OCI-LY7 (cell line): Measurements from ENCODE around the gene SHOC2. TPM values are rescaled to one million over a fixed set of nuclear protein-coding genes. Genes with fewer than 3 reads are reported as not detected.

ENCODE experiments used
- BruUV-seq: library from RNA; stranded (reverse); fragments of 400-500 nt; replicated peaks from 2 replicates; lab custom pipeline; 2021; lab: Mats Ljungman, UMichigan
- CTCF ChIA-PET: fragments of 300-600 bp; sonication (Branson Sonifier 250); formaldehyde crosslinking; loops from one replicate; lab custom pipeline; 2022; ENCODE audit warnings: antibody characterized with exemption; ENCODE audit not compliant: unreplicated experiment; lab: Charles Lee
- POLR2A ChIA-PET: fragments of 300-600 bp; sonication (Branson Sonifier 250); formaldehyde crosslinking; loops from one replicate; lab custom pipeline; 2022; ENCODE audit warnings: antibody characterized with exemption; lab: Charles Lee
- DNase-seq: peaks from one replicate; pipeline ENCODE4 v3.0.0-alpha.2; 2015; ENCODE audit warnings: low spot score
- H2AFZ ChIP-seq: fragments of 200-600 bp; sonication (generic), shearing (Covaris generic); 2 replicates; pipeline ENCODE4 v1.6.1; 2014; ENCODE audit warnings: mild to moderate bottlenecking, antibody characterized with exemption, low read length, moderate library complexity
- H3K27ac ChIP-seq: fragments of 200-600 bp; sonication (generic); 2 replicates; pipeline ENCODE4 v1.5.1; 2014; ENCODE audit warnings: mixed run types, low read depth, mild to moderate bottlenecking, moderate library complexity, low read length, inconsistent platforms; ENCODE audit not compliant: poor library complexity, severe bottlenecking
- H3K36me3 ChIP-seq: fragments of 200-600 bp; sonication (generic); 2 replicates; pipeline ENCODE4 v1.6.1; 2014; ENCODE audit warnings: mild to moderate bottlenecking, antibody characterized with exemption, low read length, moderate library complexity, mixed read lengths; ENCODE audit not compliant: insufficient read depth
- H3K4me1 ChIP-seq: fragments of 200-600 bp; sonication (generic); 2 replicates; pipeline ENCODE4 v1.5.1; 2014; ENCODE audit warnings: mild to moderate bottlenecking, low read length; ENCODE audit not compliant: insufficient read depth, poor library complexity, severe bottlenecking
- H3K4me2 ChIP-seq: fragments of 200-600 bp; sonication (generic); 2 replicates; pipeline ENCODE4 v1.6.1; 2014; ENCODE audit warnings: mild to moderate bottlenecking, low read length
- H3K4me3 ChIP-seq: fragments of 200-600 bp; sonication (generic); 2 replicates; pipeline ENCODE4 v1.5.1; 2014; ENCODE audit warnings: mild to moderate bottlenecking, low read depth, low read length; ENCODE audit not compliant: poor library complexity, severe bottlenecking
- H3K79me2 ChIP-seq: fragments of 200-600 bp; sonication (generic); 2 replicates; pipeline ENCODE4 v1.6.1; 2016; ENCODE audit warnings: low read depth, mild to moderate bottlenecking, low read length, moderate library complexity, mixed read lengths; ENCODE audit not compliant: insufficient read depth
- H3K9me2 ChIP-seq: fragments of 200-600 bp; sonication (generic); 2 replicates; pipeline ENCODE4 v1.6.1; 2016; ENCODE audit warnings: mild to moderate bottlenecking, low read length, mixed read lengths; ENCODE audit not compliant: insufficient read depth
- H3K9me3 ChIP-seq: fragments of 200-600 bp; sonication (generic); 2 replicates; pipeline ENCODE4 v1.6.1; 2014; ENCODE audit warnings: mild to moderate bottlenecking, mixed run types, low read length, mixed read lengths
- H4K20me1 ChIP-seq: fragments of 200-600 bp; sonication (generic); 2 replicates; pipeline ENCODE4 v1.6.1; 2014; ENCODE audit warnings: mild to moderate bottlenecking, antibody characterized with exemption, low read length, moderate library complexity, mixed read lengths; ENCODE audit not compliant: insufficient read depth
- EZH2phosphoT487 ChIP-seq: fragments of 200-600 bp; sonication (generic); IDR thresholded peaks from 2 replicates; pipeline ENCODE4 v1.6.1; 2018; ENCODE audit warnings: low read depth, borderline replicate concordance, mild to moderate bottlenecking, mixed run types, antibody characterized with exemption, low read length, moderate library complexity, mixed read lengths
- intact Hi-C: fragments of 100-400 bp; cut with micrococcal nuclease; formaldehyde crosslinking; loops from one replicate; pipeline ENCODE4 v1.10.0; 2022; ENCODE audit not compliant: unreplicated experiment
- total RNA-seq, 2 experiments: library from RNA; depleted of rRNA in 1 of 2; stranded (reverse); fragments of >200 nt in 1 of 2; shearing (Covaris generic) in 1 of 2; gene quantifications; 2 replicates each; pipeline ENCODE4 v1.2.3, GENCODE V29; 2014 to 2022
- TF ChIP-seq, protein P1 (sequence below): fragments of 200-600 bp; sonication (generic); conservative IDR thresholded peaks from 2 replicates; pipeline ENCODE4 v1.5.1; 2014; ENCODE audit warnings: mild to moderate bottlenecking, antibody characterized with exemption, low read length, moderate library complexity, mixed read lengths

Gene SHOC2
- total RNA-seq, 2 experiments from 2014 or later, result 54.1 to 92.2 TPM

DNA sequence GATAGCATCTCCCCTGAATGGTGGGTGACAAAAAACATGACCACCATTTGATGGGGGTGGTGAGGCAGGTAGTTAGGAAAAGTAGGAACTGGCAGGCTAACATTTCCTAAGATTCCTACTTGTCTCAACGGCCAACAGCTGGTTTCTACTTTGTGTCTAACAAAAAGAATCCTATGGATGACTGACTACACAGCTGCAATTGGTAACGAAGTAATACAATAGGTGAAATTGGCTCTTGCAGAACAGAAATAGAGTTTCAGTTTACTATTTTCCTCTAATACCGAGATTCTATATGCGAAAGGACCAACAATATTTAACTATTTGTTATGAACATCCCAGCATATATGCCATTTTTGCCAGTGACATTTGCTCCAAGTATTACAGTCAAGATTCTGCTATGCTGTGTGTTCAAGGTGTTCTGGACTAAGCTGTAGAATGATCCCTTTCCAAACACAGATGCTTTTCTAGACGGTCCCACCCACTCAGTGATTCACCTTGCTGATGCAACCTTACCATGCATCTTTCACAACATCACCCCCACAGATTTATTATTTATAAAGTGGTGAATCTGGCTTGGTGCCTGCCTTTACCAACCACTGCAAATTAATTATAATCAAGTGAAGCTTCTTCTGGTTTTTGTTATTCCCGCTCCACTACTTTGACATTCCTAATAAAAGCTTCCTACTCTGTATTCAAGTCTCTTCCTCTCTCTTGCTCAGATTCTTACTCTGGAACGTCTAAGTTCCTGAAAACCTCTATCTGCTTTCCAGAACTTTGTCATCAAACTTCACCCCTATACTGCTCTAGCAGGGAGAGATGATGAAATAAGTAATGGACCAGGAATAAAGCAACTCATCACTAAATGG lies 17.2 kb upstream of the SHOC2 start:
- Histone ChIP-seq H3K9me2 (no peaks in the 10 kb centered on the region), H3K9me3 (no peaks in the 10 kb centered on the region), H3K79me2 (no peaks in the 10 kb centered on the region), H2AFZ (no peak overlapping the region), H4K20me1 (no peaks in the 10 kb centered on the region), H3K4me2 (no peak overlapping the region), H3K4me1 (peaks cover 7% of the 10 kb centered on the region), H3K36me3 (peaks cover 59% of the 10 kb centered on the region), H3K4me3 (no peak overlapping the region), H3K27ac (no peak overlapping the region)
- DNase-seq, result no peak
- TF ChIP-seq EZH2phosphoT487, result no peak
- TF ChIP-seq, protein P1, sequence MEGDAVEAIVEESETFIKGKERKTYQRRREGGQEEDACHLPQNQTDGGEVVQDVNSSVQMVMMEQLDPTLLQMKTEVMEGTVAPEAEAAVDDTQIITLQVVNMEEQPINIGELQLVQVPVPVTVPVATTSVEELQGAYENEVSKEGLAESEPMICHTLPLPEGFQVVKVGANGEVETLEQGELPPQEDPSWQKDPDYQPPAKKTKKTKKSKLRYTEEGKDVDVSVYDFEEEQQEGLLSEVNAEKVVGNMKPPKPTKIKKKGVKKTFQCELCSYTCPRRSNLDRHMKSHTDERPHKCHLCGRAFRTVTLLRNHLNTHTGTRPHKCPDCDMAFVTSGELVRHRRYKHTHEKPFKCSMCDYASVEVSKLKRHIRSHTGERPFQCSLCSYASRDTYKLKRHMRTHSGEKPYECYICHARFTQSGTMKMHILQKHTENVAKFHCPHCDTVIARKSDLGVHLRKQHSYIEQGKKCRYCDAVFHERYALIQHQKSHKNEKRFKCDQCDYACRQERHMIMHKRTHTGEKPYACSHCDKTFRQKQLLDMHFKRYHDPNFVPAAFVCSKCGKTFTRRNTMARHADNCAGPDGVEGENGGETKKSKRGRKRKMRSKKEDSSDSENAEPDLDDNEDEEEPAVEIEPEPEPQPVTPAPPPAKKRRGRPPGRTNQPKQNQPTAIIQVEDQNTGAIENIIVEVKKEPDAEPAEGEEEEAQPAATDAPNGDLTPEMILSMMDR, result no peak
- intact Hi-C loops, result no loop called here
- no TSS peak for BruUV-seq
- POLR2A ChIA-PET, result interaction anchor here (0.6 to 1.8 kb wide), 7 partner anchors 9 to 142 kb away, joined by 3 to 16 read pairs (median 3); no protein-coding TSS in a partner anchor
- CTCF ChIA-PET, result no interaction called here

DNA sequence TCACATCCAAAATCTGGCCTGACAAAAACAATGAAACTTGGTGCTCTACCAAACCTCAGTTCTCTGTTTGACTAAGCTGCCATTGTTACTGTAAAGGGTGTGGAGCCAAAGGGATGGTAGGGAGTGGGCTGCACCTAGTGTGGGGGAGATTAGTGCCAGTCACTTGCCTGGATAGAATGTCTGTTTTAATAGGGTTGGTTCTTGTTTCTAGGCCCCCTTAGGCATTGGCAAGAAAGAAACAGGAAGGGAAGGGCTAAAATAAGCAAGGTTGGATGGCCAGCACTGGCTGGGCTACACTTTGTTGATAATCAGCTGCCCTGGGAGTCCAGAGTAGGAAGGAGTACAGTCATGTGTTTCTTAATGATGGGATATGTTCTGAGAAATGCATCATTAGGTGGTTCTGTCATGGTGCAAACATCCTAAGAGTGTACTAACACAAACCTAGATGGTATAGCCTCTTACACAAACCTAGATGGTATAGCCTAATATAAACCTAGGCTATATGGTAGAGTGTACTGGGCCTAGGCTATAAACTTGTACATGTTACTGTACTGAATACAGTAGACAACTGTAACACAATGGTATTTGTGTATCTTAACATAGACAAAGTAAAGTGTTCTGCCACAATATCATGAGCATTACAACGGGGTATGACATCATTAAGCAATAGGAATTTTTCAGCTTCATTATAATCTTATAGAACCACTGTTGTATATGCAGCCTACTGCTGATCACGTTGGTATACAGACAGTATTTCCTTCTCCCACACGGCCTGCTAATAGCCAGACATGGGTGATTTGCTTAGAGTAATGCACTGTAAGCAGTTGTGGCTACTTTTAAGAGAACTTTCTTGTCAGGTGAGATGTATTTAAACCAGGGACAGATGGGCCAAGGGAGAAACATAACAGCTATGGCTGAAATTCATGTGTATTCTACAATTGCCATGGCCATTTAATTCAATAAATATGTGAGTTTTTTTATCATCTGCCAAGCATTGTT lies 15.8 kb upstream of the SHOC2 start:
- ChIA-PET CTCF (no interaction called here), POLR2A (interaction anchor here (0.6 to 1.2 kb wide), 4 partner anchors 7 to 112 kb away, joined by 3 to 4 read pairs (median 3); no protein-coding TSS in a partner anchor)
- Histone ChIP-seq H4K20me1 (no peaks in the 10 kb centered on the region), H3K4me2 (no peak overlapping the region), H3K79me2 (no peaks in the 10 kb centered on the region), H3K4me3 (no peak overlapping the region), H3K36me3 (peaks cover 48% of the 10 kb centered on the region), H3K27ac (no peak overlapping the region), H3K9me2 (no peaks in the 10 kb centered on the region), H2AFZ (no peak overlapping the region), H3K4me1 (peaks cover 7% of the 10 kb centered on the region), H3K9me3 (no peaks in the 10 kb centered on the region)
- TF ChIP-seq, protein P1, result no peak
- no peak for TF ChIP-seq EZH2phosphoT487
- intact Hi-C loops, result no loop called here
- no TSS peak for BruUV-seq
- no peak for DNase-seq
